ENCODE measurements around the gene FERMT3.
A peak's percentile ranks its signal among the peaks of the same experiment; 100 is the strongest.
"Not testable (repeated sequence)": the region's sequence is repeated elsewhere in the genome, so short reads cannot be mapped to it uniquely, and the experiment has no call there.

Gene FERMT3

GRCh38 chr11:64206457-64207255 is at the start of gene FERMT3:
TSS of gene FERMT3 (plus strand) at chr11:64206721. CDS start at chr11:64207365, 644 bp downstream.
- Histone ChIP-seq H3K27ac (peak within 1 kb of the TSS; percentile 60), H3K9ac (ENCODE audit: insufficient read length) (no peak within 1 kb of the TSS), H3K9me3 (ENCODE audit: low read depth, low read length) (no peaks in the 10 kb centered on the region), H3K36me3 (ENCODE audit: insufficient read depth, low read length) (peaks cover 38% of the 10 kb centered on the region), H3K4me3 (no peak within 1 kb of the TSS)
- DNase-seq (ENCODE audit: low read depth, low spot score): no peak
- no peak for TF ChIP-seq FOXP2 (optimal IDR thresholded peaks at IDR 0.05; ENCODE audit: control extremely low read depth, extremely low read length, insufficient read depth)
- TF ChIP-seq POLR2AphosphoS5 (IDR thresholded peaks at IDR 0.05; ENCODE audit: borderline replicate concordance, low read depth, low read length): 0 out of 2 replicates have a peak, but pooled peaks have one; percentile 10

GRCh38 chr11:64157631-64158394 is 48.7 kb upstream of the FERMT3 start:
- H3K4me3 ChIP-seq: no peak overlapping the region
- no peak overlapping the region for H3K9ac ChIP-seq (ENCODE audit: insufficient read length)
- DNase-seq (ENCODE audit: low read depth, low spot score): no peak
- TF ChIP-seq FOXP2 (optimal IDR thresholded peaks at IDR 0.05; ENCODE audit: control extremely low read depth, extremely low read length, insufficient read depth) (no peak), EZH2 (IDR thresholded peaks at IDR 0.05) (no peak), POLR2AphosphoS5 (IDR thresholded peaks at IDR 0.05; ENCODE audit: borderline replicate concordance, low read depth, low read length) (no peak)
- no peaks in the 10 kb centered on the region for H3K9me3 ChIP-seq (ENCODE audit: low read depth, low read length)
- no peak overlapping the region for H3K27ac ChIP-seq
- H3K36me3 ChIP-seq (ENCODE audit: insufficient read depth, low read length): no peaks in the 10 kb centered on the region

GRCh38 chr11:64161037-64161436 is 45.5 kb upstream of the FERMT3 start:
- DNase-seq (ENCODE audit: low read depth, low spot score): no peak
- Histone ChIP-seq H3K9ac (ENCODE audit: insufficient read length) (no peak overlapping the region), H3K27ac (no peak overlapping the region), H3K36me3 (ENCODE audit: insufficient read depth, low read length) (no peaks in the 10 kb centered on the region), H3K9me3 (ENCODE audit: low read depth, low read length) (no peaks in the 10 kb centered on the region), H3K4me3 (no peak overlapping the region)
- TF ChIP-seq POLR2AphosphoS5 (IDR thresholded peaks at IDR 0.05; ENCODE audit: borderline replicate concordance, low read depth, low read length) (no peak), FOXP2 (optimal IDR thresholded peaks at IDR 0.05; ENCODE audit: control extremely low read depth, extremely low read length, insufficient read depth) (no peak), EZH2 (IDR thresholded peaks at IDR 0.05) (no peak)

- not testable (repeated sequence) for H3K4me3 ChIP-seq; H3K9me3 ChIP-seq (ENCODE audit: low read depth, low read length); H3K36me3 ChIP-seq (ENCODE audit: insufficient read depth, low read length); H3K9ac ChIP-seq (ENCODE audit: insufficient read length); H3K27ac ChIP-seq; DNase-seq (ENCODE audit: low read depth, low spot score)
Measured at GRCh38 chr11:64162769-64163168, 43.8 kb upstream of the FERMT3 start.

- H3K9me3 ChIP-seq (ENCODE audit: low read depth, low read length): no peaks in the 10 kb centered on the region
- H3K27ac ChIP-seq: no peak overlapping the region
- no peak overlapping the region for H3K4me3 ChIP-seq
- no peaks in the 10 kb centered on the region for H3K36me3 ChIP-seq (ENCODE audit: insufficient read depth, low read length)
- H3K9ac ChIP-seq (ENCODE audit: insufficient read length): no peak overlapping the region
- TF ChIP-seq FOXP2 (optimal IDR thresholded peaks at IDR 0.05; ENCODE audit: control extremely low read depth, extremely low read length, insufficient read depth): no peak
- no peak for TF ChIP-seq POLR2AphosphoS5 (IDR thresholded peaks at IDR 0.05; ENCODE audit: borderline replicate concordance, low read depth, low read length)
- no peak for TF ChIP-seq EZH2 (IDR thresholded peaks at IDR 0.05)
- no peak for DNase-seq (ENCODE audit: low read depth, low spot score)
Measured at GRCh38 chr11:64163951-64164350, 42.6 kb upstream of the FERMT3 start.

GRCh38 chr11:64164392-64165312 is 41.9 kb upstream of the FERMT3 start:
- Histone ChIP-seq H3K9me3 (ENCODE audit: low read depth, low read length) (no peaks in the 10 kb centered on the region), H3K27ac (no peak overlapping the region), H3K36me3 (ENCODE audit: insufficient read depth, low read length) (no peaks in the 10 kb centered on the region), H3K9ac (ENCODE audit: insufficient read length) (peak overlapping the region; percentile 80), H3K4me3 (peak overlapping the region; percentile 96)
- no peak for DNase-seq (ENCODE audit: low read depth, low spot score)
- TF ChIP-seq FOXP2 (optimal IDR thresholded peaks at IDR 0.05; ENCODE audit: control extremely low read depth, extremely low read length, insufficient read depth): no peak
- no peak for TF ChIP-seq EZH2 (IDR thresholded peaks at IDR 0.05)
- TF ChIP-seq POLR2AphosphoS5 (IDR thresholded peaks at IDR 0.05; ENCODE audit: borderline replicate concordance, low read depth, low read length): no peak

GRCh38 chr11:64165481-64165841 is 41.1 kb upstream of the FERMT3 start:
- no peak for DNase-seq (ENCODE audit: low read depth, low spot score)
- no peaks in the 10 kb centered on the region for H3K9me3 ChIP-seq (ENCODE audit: low read depth, low read length)
- H3K9ac ChIP-seq (ENCODE audit: insufficient read length): peak overlapping the region; percentile 80
- no peak for TF ChIP-seq FOXP2 (optimal IDR thresholded peaks at IDR 0.05; ENCODE audit: control extremely low read depth, extremely low read length, insufficient read depth)
- no peak for TF ChIP-seq POLR2AphosphoS5 (IDR thresholded peaks at IDR 0.05; ENCODE audit: borderline replicate concordance, low read depth, low read length)
- TF ChIP-seq EZH2 (IDR thresholded peaks at IDR 0.05): no peak
- H3K36me3 ChIP-seq (ENCODE audit: insufficient read depth, low read length): no peaks in the 10 kb centered on the region
- H3K27ac ChIP-seq: no peak overlapping the region
- H3K4me3 ChIP-seq: peak overlapping the region; percentile 96
